Lung (tissue), 12 donors: Measurements from ENCODE around the gene CAP1. TPM values are rescaled to one million over a fixed set of nuclear protein-coding genes. Genes with fewer than 3 reads are reported as not detected.

Experiments
- ATAC-seq: fragments of 200-7000 bp; cut with Tn5 transposase; one replicate; pipeline ENCODE4 v1.9.1; 2020; ENCODE audit warnings: moderate number of reproducible peaks; ENCODE audit not compliant: insufficient read depth, low FRiP score
- DNase-seq, 3 donors: peaks; one replicate each; pipeline ENCODE4 v3.0.0-alpha.2; 2013 to 2017
- H3K27ac ChIP-seq, 2 donors: one replicate each; pipeline ENCODE4 v1.5.1; 2013; ENCODE audit warnings: mild to moderate bottlenecking in 2 of 2, moderate library complexity in 2 of 2, control low read depth in 1 of 2, inconsistent platforms in 1 of 2, low read depth in 1 of 2, low read length in 1 of 2
- H3K27me3 ChIP-seq, 3 donors: one replicate each; pipeline ENCODE4 v1.5.1; 2013; ENCODE audit warnings: low read length in 2 of 3; ENCODE audit not compliant: control insufficient read depth in 3 of 3, insufficient read depth in 3 of 3
- H3K36me3 ChIP-seq, 4 donors: one replicate each; pipeline ENCODE4 v1.5.1; 2013; ENCODE audit warnings: low read length in 4 of 4, mild to moderate bottlenecking in 1 of 4, moderate library complexity in 1 of 4; ENCODE audit not compliant: control insufficient read depth in 4 of 4, insufficient read depth in 4 of 4
- H3K4me1 ChIP-seq, 5 donors: one replicate each; pipeline ENCODE4 v1.5.1; 2013; ENCODE audit warnings: low read length in 5 of 5, mild to moderate bottlenecking in 2 of 5, moderate library complexity in 1 of 5; ENCODE audit not compliant: control insufficient read depth in 5 of 5, insufficient read depth in 5 of 5
- H3K4me3 ChIP-seq: one replicate; pipeline ENCODE4 v1.5.1; 2013; ENCODE audit warnings: mild to moderate bottlenecking, control low read depth, moderate library complexity
- H3K9ac ChIP-seq, 2 donors: one replicate each; pipeline ENCODE4 v1.5.1; 2013; ENCODE audit warnings: low read length in 2 of 2, control low read depth in 1 of 2; ENCODE audit not compliant: insufficient read depth in 1 of 2
- H3K9me3 ChIP-seq, 4 donors: one replicate each; pipeline ENCODE4 v1.5.1; 2013; ENCODE audit warnings: low read length in 3 of 4, mild to moderate bottlenecking in 1 of 4, moderate library complexity in 1 of 4; ENCODE audit not compliant: control insufficient read depth in 4 of 4, insufficient read depth in 3 of 4
- WGBS, 2 donors: extraction: QIAGEN DNeasy Blood & Tissue Kit; methylation state at CpG; one replicate each; pipeline ENCODE4 v1.1.7; 2013; 5-methylcytosine and 5-hydroxymethylcytosine counted together
- polyA plus RNA-seq, 2 donors: library from polyadenylated mRNA; stranded (reverse); fragments of 200-250 nt; gene quantifications; one replicate each; pipeline ENCODE4 v1.2.1, GENCODE V29; 2013
- total RNA-seq, 2 donors: library from RNA; depleted of rRNA in 1 of 2; stranded (reverse); fragments of >200 nt in 1 of 2; gene quantifications; one replicate each; pipeline ENCODE4 v1.2.1, GENCODE V29; 2014 to 2021
- TF ChIP-seq, protein P1 (sequence below): IDR thresholded peaks from 2 replicates; pipeline ENCODE4 v1.5.1; 2012; ENCODE audit warnings: mild to moderate bottlenecking; ENCODE audit errors: control extremely low read depth, extremely low read depth
- donor health status: control.
- donor health status: control.
- donor health status: Bipolar disorder and iron deficiency.
- donor health status: healthy.
- donor health status: DM: yes; HTN: yes; CAD: no.

The CAP1 gene
- total and polyA plus RNA-seq, 4 donors = 109 to 454 (median 285) TPM

DNA sequence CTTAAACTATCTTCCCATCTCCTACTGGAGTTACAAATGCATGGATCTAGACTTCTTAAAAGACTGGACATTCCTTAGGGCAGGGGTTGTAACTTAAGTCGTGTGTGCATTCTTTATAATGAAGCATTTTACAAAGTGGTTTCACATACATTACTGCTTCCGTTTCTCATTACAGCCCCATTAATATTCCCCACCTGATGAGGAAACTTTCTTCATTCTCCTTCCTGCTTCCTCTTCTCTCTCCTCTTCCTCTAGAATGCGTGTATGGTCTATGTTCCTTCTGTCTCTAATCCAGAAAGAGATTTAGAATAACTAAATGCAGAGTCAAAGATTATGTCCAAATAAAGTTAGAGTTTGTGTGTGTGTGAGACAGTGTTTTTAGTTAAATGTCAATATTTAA lies 1.8 kb upstream of the CAP1 start:
- WGBS, 2 donors = 22 to 47% methylated on average over 3 of the region's 3 CpGs
- H3K36me3 ChIP-seq = peaks cover 0 to 4% (median 3%) of the 10 kb centered on the region in 4 donors
- no peaks in the 10 kb centered on the region for H3K27me3 ChIP-seq
- TF ChIP-seq, protein P1, sequence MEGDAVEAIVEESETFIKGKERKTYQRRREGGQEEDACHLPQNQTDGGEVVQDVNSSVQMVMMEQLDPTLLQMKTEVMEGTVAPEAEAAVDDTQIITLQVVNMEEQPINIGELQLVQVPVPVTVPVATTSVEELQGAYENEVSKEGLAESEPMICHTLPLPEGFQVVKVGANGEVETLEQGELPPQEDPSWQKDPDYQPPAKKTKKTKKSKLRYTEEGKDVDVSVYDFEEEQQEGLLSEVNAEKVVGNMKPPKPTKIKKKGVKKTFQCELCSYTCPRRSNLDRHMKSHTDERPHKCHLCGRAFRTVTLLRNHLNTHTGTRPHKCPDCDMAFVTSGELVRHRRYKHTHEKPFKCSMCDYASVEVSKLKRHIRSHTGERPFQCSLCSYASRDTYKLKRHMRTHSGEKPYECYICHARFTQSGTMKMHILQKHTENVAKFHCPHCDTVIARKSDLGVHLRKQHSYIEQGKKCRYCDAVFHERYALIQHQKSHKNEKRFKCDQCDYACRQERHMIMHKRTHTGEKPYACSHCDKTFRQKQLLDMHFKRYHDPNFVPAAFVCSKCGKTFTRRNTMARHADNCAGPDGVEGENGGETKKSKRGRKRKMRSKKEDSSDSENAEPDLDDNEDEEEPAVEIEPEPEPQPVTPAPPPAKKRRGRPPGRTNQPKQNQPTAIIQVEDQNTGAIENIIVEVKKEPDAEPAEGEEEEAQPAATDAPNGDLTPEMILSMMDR = no peak
- ATAC-seq (no peak), DNase-seq (no peak)
- peaks cover 3 to 33% (median 12%) of the 10 kb centered on the region in 5 donors for H3K4me1 ChIP-seq
- no peak overlapping the region for H3K4me3 ChIP-seq
- no peaks in the 10 kb centered on the region for H3K9me3 ChIP-seq
- H3K27ac ChIP-seq = peak overlapping the region in 1 of 2 donors; percentile 98
- no peak overlapping the region for H3K9ac ChIP-seq

DNA sequence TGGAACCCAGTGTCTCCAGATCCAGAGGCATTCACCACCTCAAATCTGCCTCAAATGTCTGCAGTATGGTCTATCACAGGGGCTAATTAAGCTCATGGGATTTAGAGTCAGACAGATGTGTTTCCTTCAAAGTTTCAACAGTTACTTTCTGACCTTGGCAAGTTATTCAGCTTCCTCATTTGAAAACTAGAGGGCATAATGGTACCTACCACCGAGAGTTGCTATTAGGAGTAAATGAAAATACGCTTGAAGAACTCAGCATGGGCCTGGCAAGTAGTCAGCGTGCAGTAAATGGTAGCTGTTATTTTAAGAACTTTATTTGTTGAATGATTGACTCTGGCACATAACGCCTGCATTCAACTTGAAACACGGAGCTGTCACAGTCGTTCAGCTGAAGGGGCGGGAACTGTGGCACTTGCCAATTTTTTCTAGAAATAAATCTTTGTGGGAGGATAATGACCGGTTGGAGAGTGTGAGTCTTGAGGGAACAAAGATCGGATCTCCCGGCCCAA lies 1.2 kb upstream of the CAP1 start:
- peak overlapping the region; percentile 63 for H3K4me3 ChIP-seq
- H3K9me3 ChIP-seq = no peaks in the 10 kb centered on the region
- WGBS, 2 donors = 0% methylated on average over 10 of the region's 10 CpGs
- DNase-seq (peak; percentile 59 to 76 (median 71)), ATAC-seq (no peak)
- H3K36me3 ChIP-seq = peaks cover 0 to 4% (median 3%) of the 10 kb centered on the region in 4 donors
- H3K4me1 ChIP-seq = peaks cover 3 to 33% (median 12%) of the 10 kb centered on the region in 5 donors
- TF ChIP-seq, protein P1 = no peak
- H3K27me3 ChIP-seq = no peaks in the 10 kb centered on the region
- H3K9ac ChIP-seq = peak overlapping the region; percentile 45 to 80
- peak overlapping the region; percentile 98 for H3K27ac ChIP-seq

DNA sequence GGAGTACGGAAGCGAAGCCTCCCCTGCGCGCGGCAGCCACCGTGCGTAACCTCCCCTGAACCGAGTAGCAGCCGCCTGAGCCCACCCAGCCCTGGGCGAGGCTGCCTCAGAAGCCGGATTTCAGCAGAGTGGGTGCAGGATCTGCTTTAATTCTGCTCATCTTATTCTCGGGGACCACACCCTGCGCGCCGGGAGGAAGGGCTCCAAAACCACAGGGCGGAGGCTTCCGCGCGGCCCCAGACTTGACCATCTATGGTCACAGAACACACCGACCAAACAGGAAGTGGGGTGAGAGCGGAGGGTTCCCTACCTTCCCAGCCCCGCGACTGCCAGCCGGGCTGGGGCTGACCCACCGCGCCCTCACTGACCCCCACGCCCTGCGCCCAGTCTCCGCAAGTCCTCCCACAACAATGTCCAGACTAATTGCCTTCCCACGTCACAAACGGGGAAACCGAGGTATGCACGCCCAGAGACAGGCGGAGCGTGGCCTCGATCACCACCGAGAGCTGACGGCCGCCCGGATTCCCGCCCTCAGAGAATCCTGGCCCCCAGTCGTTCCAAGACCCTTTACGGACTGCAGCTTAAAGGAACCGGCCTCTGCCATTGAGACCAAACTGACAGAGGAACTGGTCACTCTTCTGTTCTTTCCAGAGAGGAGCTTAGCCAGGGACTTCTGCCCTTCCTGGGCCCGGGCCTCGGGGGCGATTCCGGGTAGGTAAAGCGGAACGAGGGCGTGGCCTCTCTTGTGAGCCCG lies 595 bp upstream of the CAP1 start:
- 0% methylated on average over 52 of the region's 52 CpGs for WGBS, 2 donors
- Histone ChIP-seq H3K4me1 (peaks cover 3 to 33% (median 12%) of the 10 kb centered on the region in 5 donors), H3K9me3 (no peaks in the 10 kb centered on the region), H3K9ac (peak overlapping the region; percentile 45 to 80), H3K27ac (peak overlapping the region; percentile 98), H3K4me3 (peak overlapping the region; percentile 63), H3K36me3 (peaks cover 0 to 4% (median 3%) of the 10 kb centered on the region in 4 donors), H3K27me3 (no peaks in the 10 kb centered on the region)
- TF ChIP-seq, protein P1 = no peak
- ATAC-seq = peak; percentile 80
- peak; percentile 74 to 80 (median 74) for DNase-seq
